Thymus (tissue), 11 donors: Measurements from ENCODE around the gene HOXC6. TPM values are rescaled to one million over a fixed set of nuclear protein-coding genes. Genes with fewer than 3 reads are reported as not detected.

Experiments used
- DNase-seq, 9 donors: peaks; one replicate each; pipeline ENCODE4 v3.0.0-alpha.2; 2013; ENCODE audit warnings: low spot score in 9 of 9, low read depth in 6 of 9, missing footprints in 1 of 9
- H3K27ac ChIP-seq, 2 donors: one replicate each; pipeline ENCODE4 v1.5.1; 2013; ENCODE audit warnings: control low read depth in 1 of 2, low read depth in 1 of 2, low read length in 1 of 2, mild to moderate bottlenecking in 1 of 2, moderate library complexity in 1 of 2
- H3K27me3 ChIP-seq, 2 donors: one replicate each; pipeline ENCODE4 v1.5.1; 2013; ENCODE audit warnings: low read length in 1 of 2; ENCODE audit not compliant: control insufficient read depth in 2 of 2, insufficient read depth in 1 of 2
- H3K36me3 ChIP-seq, 2 donors: one replicate each; pipeline ENCODE4 v1.5.1; 2013; ENCODE audit warnings: low read length in 1 of 2, mild to moderate bottlenecking in 1 of 2, moderate library complexity in 1 of 2; ENCODE audit not compliant: control insufficient read depth in 2 of 2, insufficient read depth in 2 of 2
- H3K4me1 ChIP-seq, 2 donors: one replicate each; pipeline ENCODE4 v1.5.1; 2013; ENCODE audit warnings: low read length in 2 of 2; ENCODE audit not compliant: control insufficient read depth in 2 of 2, insufficient read depth in 2 of 2
- H3K4me3 ChIP-seq, 2 donors: one replicate each; pipeline ENCODE4 v1.5.1; 2013; ENCODE audit warnings: low read length in 2 of 2, control low read depth in 1 of 2, mild to moderate bottlenecking in 1 of 2
- H3K9me3 ChIP-seq, 2 donors: one replicate each; pipeline ENCODE4 v1.5.1; 2013; ENCODE audit warnings: low read length in 1 of 2, mild to moderate bottlenecking in 1 of 2; ENCODE audit not compliant: control insufficient read depth in 2 of 2, insufficient read depth in 1 of 2
- WGBS: extraction: QIAGEN DNeasy Blood & Tissue Kit; methylation state at CpG from one replicate; pipeline ENCODE4 v1.1.7; 2013; 5-methylcytosine and 5-hydroxymethylcytosine counted together
- polyA plus RNA-seq: library from polyadenylated mRNA; stranded (reverse); fragments of 200-250 nt; gene quantifications from one replicate; pipeline ENCODE4 v1.2.3, GENCODE V29; 2013
- total RNA-seq: library from RNA; stranded (reverse); fragments of 120-200 nt; gene quantifications from one replicate; pipeline ENCODE4 v1.2.4, GENCODE V29; 2013
- donor health status: healthy.

HOXC6 gene
- total and polyA plus RNA-seq, 2 donors, result 0.14 to 0.43 TPM

DNA sequence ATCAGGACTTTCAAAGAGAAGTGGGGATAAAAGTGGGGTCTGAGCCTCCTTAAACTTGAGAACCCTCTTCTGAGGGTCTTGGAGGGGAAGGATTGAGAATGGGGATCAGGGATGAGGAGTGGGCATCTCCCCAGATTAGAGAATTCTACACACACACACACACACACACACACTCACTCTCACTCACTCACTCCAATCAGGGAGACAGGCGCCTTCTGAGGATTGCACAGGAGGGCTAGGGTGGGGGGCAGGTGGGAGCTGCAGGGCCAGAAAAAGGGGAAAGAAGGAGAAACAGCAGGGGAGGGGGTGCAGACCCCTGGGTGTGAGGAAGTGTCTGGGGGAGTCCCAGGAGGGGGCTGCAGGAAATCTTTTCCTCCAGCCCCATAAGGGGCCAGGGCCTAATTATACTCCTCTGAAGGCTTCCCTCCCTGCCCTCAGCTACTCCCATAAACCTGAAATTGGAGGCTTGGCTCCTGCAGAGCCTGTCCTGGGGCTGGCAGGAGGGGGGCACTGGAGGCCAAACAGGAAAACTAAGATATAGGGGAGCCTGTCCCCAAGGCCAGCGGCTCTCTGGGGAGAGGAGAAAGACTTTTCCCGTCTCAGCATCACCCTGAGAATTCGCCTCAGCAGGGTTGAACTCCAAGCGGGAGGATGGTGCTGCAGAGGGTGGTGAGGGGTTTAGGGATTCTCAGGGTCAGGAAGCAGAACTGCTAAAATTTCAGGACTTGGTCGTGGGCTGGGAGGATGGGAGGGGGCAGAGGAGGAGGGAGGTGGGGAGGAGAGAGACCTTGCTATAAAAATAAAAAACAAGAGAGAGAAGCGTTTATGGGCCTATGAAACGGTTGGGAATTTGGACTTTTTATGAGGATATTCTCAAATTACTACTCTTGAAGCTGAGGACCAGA lies 26.7 kb upstream of the HOXC6 start:
- no peaks in the 10 kb centered on the region for H3K36me3 ChIP-seq
- 27% methylated on average over 8 of the region's 8 CpGs for WGBS
- no peak overlapping the region for H3K27ac ChIP-seq
- DNase-seq, result no peak
- no peak overlapping the region for H3K4me3 ChIP-seq
- peaks cover 82 to 100% of the 10 kb centered on the region in 2 donors for H3K27me3 ChIP-seq
- peaks cover 0 to 7% of the 10 kb centered on the region in 2 donors for H3K9me3 ChIP-seq
- H3K4me1 ChIP-seq, result peaks cover 3 to 5% of the 10 kb centered on the region in 2 donors

DNA sequence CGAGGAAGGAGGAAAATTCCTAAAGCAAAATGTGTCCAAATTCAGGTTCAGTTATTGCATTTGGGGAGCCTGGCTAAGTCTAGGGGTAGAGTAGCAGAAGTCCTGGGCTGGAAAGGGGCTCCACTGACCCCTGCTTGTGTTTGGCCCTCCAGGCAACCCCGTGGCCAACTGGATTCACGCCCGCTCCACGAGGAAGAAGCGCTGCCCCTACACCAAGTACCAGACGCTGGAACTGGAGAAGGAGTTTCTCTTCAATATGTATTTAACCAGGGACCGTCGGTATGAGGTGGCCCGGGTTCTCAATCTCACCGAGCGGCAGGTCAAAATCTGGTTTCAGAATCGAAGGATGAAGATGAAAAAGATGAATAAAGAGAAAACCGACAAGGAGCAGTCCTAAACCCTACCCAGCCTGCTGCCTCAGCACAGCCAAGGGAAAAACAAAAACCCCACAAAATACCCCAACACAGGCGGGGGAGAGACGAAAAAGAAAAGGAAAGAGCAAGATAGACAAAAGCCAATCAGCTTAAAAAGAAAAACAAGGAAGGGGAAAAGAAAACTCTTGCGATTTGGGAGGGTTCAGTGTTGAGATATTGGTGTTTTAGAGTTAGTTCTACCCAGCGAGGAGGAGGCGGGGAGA lies 25.8 kb upstream of the HOXC6 start:
- DNase-seq, result no peak
- Histone ChIP-seq H3K9me3 (peaks cover 0 to 2% of the 10 kb centered on the region in 2 donors), H3K4me3 (no peak overlapping the region), H3K4me1 (peaks cover 3 to 6% of the 10 kb centered on the region in 2 donors), H3K36me3 (no peaks in the 10 kb centered on the region), H3K27me3 (peaks cover 82 to 100% of the 10 kb centered on the region in 2 donors), H3K27ac (no peak overlapping the region)
- WGBS, result 25% methylated on average over 19 of the region's 19 CpGs

DNA sequence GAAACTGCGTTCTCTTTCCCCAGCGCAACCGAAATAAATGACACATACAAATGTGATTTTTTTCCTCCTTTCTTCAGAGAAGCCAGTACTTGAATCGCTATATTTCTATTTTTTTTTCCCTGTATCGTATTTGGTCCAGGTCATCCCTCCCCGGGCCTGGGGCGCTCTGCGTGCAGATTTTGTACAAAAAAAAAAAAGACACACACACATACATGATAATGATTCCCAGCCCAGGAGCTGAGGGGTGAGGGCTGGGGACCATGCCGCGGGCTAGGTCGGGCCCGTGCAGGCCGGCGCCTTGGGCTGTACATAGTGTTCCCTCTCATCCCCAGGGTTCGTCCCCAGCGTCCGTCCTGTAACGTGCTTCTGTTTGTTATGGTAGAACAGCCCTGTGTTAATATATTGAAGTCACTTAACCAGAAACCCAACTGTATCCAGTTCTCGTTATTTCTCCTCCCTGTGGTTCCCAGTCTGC lies 25.3 kb upstream of the HOXC6 start:
- no peak overlapping the region for H3K4me3 ChIP-seq
- H3K36me3 ChIP-seq, result no peaks in the 10 kb centered on the region
- H3K9me3 ChIP-seq, result peaks cover 0 to 2% of the 10 kb centered on the region in 2 donors
- no peak for DNase-seq
- no peak overlapping the region for H3K27ac ChIP-seq
- 36% methylated on average over 19 of the region's 19 CpGs for WGBS
- H3K4me1 ChIP-seq, result peaks cover 3 to 6% of the 10 kb centered on the region in 2 donors
- peaks cover 83 to 100% of the 10 kb centered on the region in 2 donors for H3K27me3 ChIP-seq

DNA sequence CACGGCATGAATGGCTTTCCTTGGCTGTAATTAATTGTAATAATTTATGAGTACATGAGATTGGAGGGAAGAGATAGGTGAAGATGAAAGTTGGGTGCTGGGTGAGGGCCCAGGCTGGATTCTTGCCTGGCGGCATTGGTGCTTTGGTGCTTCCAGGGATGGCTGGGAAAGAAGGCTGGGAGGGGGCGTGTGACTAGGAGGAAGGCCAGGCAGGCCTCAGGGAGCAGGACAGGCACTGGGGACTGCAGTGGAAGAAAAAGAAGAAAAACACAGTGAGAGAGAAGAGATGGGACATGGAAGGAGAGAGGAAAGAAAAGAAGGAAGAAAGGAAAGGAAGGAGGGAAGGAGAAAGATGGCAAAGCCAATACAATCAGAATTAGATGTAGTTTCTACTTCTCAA lies 24.6 kb upstream of the HOXC6 start:
- Histone ChIP-seq H3K27me3 (peaks cover 82 to 100% of the 10 kb centered on the region in 2 donors), H3K9me3 (peaks cover 0 to 2% of the 10 kb centered on the region in 2 donors), H3K4me3 (no peak overlapping the region), H3K36me3 (no peaks in the 10 kb centered on the region), H3K27ac (no peak overlapping the region), H3K4me1 (peaks cover 3 to 6% of the 10 kb centered on the region in 2 donors)
- no peak for DNase-seq
- WGBS, result 59% methylated on average over 3 of the region's 3 CpGs

DNA sequence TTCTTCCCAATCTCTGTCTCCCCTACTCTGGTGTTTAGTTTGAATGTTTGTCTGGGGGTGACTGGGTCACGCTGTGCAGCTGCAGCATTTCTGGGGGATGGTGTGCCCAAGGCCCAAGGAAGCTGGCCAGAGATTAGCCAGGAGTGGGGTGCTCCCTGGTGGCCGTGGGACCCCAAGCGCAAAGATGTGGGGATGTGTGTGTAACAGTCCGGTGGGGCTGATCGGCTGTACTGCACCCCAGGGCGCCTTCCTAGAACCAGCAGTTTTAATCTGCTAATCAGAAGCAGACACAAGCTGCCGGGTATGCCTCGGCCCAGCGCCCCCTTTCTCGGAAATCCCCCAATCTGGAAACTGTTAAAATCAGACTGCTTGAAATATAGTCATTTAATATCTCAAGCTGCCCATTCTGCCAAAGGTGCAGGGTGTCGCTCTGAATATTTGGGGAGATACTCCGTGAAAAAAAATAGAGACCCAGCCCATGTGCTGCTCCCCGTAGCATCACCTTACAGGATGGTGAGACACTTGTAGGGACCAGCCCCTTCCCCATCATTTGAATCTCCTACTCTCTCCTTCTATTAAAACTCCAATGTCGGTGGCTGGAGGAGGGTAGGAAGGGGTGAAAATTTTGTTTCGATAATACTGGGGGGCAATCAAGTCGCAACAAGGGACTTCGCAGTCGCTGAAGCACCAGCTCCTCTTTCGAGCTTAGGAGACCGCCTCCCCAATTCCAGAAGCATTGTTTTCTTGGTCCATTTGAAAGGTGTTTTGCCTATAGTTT lies 24.0 kb upstream of the HOXC6 start:
- Histone ChIP-seq H3K36me3 (no peaks in the 10 kb centered on the region), H3K27ac (no peak overlapping the region), H3K27me3 (peaks cover 84 to 100% of the 10 kb centered on the region in 2 donors), H3K9me3 (peaks cover 0 to 2% of the 10 kb centered on the region in 2 donors), H3K4me1 (peaks cover 3 to 6% of the 10 kb centered on the region in 2 donors), H3K4me3 (no peak overlapping the region)
- DNase-seq, result no peak
- WGBS, result 22% methylated on average over 20 of the region's 20 CpGs

DNA sequence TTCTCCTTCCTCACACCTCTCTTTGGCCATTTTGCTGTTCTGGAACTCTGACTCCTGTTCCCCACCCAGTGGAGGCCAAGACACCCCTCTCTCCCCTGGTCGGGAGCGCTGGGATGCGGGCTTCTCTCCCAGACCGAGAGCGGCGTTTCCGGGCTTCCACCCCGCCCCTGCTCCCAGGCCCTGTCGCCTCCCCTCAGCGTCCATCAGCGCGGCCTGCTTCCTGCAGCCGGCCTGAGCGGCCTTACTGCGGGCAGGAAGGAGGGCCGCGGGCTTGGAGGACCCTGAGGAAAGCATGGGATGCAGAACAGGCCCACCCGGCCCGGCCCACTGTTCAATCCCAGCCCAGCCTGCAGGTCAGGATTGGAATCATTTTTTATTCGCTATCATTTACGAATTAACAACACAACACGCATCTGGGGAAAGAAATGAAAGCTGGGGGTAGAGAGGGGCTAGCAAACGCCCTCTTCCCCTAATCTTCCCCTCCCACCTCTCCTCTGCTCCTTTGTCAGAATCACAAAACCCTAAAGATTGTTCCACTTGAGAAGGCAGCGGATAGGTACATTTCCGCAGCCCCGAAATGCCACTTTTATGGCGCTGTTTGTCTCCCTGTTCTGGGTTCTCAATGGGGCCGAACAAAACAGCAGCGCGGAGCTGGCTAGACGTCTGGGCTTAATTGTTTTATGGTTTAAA lies 23.3 kb upstream of the HOXC6 start:
- Histone ChIP-seq H3K9me3 (peaks cover 0 to 2% of the 10 kb centered on the region in 2 donors), H3K4me1 (peaks cover 3 to 6% of the 10 kb centered on the region in 2 donors), H3K4me3 (no peak overlapping the region), H3K27ac (no peak overlapping the region), H3K27me3 (peaks cover 88 to 100% of the 10 kb centered on the region in 2 donors), H3K36me3 (no peaks in the 10 kb centered on the region)
- WGBS, result 7% methylated on average over 31 of the region's 31 CpGs
- no peak for DNase-seq

DNA sequence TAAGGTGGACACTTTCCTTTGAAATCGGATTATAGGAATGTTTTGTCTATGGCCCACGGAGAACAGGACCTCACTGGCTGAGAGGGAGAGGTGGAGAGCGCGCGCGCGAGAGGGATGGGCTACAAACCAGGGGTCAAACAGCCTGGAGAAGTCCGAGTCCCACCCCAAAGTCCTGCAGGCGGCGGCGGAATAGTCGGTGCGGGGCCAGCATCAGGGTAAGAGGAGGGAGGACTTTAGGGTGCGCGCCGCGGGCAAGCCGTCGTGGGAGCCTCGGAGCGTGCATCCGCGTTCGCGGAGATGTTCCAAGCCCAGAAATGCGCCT lies 22.7 kb upstream of the HOXC6 start:
- H3K9me3 ChIP-seq, result peaks cover 0 to 5% of the 10 kb centered on the region in 2 donors
- H3K27ac ChIP-seq, result no peak overlapping the region
- H3K4me1 ChIP-seq, result peaks cover 3 to 6% of the 10 kb centered on the region in 2 donors
- H3K4me3 ChIP-seq, result no peak overlapping the region
- peaks cover 88 to 100% of the 10 kb centered on the region in 2 donors for H3K27me3 ChIP-seq
- no peaks in the 10 kb centered on the region for H3K36me3 ChIP-seq
- 6% methylated on average over 26 of the region's 26 CpGs for whole genome bisulfite sequencing
- no peak for DNase-seq

DNA sequence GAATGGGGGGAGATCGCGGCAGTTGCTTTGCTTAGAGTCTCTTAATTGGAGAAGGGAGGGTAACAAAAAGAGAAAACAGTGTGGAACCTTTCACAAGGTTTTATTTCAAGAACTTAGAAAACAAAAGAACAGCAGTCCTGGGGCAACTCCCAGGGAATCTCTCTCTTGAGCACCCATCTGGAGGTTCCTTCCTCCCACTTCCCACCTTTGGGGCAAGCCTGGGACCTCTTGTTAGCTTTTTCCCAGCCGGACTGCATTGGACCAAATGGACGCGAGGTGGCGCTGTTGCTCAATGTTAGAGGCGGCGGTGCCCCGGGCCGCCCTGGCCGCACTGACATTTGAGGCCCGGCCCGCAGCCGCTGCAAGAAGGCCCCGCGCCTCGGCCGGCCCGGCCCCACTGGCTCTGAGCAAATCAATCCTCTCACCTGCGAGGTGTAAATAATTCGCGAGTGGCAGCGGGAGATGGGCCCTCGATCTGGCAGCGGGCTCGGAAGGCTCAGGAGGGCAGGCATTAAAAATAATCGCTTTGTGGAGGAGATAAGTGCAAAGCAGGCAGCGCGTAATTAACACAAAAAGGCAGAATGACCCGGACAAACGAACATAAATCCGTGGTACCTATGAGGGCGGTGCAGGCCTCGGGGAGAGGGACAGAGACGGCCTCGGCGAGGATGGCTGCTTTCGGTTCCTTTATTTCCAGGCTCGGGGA lies 22.2 kb upstream of the HOXC6 start:
- Histone ChIP-seq H3K4me1 (peaks cover 3 to 6% of the 10 kb centered on the region in 2 donors), H3K36me3 (no peaks in the 10 kb centered on the region), H3K27me3 (peaks cover 87 to 100% of the 10 kb centered on the region in 2 donors), H3K4me3 (peak overlapping the region in 1 of 2 donors; percentile 40), H3K9me3 (peaks cover 0 to 6% of the 10 kb centered on the region in 2 donors), H3K27ac (no peak overlapping the region)
- WGBS, result 2% methylated on average over 39 of the region's 39 CpGs
- peak; percentile 46 to 85 (median 65) for DNase-seq
